GM18505 (cell line): ENCODE results near the gene USH2A.

ENCODE experiments used
- ATAC-seq: cut with Tn5 transposase; IDR thresholded peaks from one replicate; pipeline ENCODE4 v1.9.1; 2021; ENCODE audit not compliant: unreplicated experiment
- POLR2A ChIP-seq: IDR thresholded peaks from 4 replicates; pipeline ENCODE4 v1.6.1; 2011; ENCODE audit warnings: borderline replicate concordance; ENCODE audit not compliant: insufficient read depth, insufficient read length; ENCODE audit errors: extremely low read depth

The USH2A gene

DNA sequence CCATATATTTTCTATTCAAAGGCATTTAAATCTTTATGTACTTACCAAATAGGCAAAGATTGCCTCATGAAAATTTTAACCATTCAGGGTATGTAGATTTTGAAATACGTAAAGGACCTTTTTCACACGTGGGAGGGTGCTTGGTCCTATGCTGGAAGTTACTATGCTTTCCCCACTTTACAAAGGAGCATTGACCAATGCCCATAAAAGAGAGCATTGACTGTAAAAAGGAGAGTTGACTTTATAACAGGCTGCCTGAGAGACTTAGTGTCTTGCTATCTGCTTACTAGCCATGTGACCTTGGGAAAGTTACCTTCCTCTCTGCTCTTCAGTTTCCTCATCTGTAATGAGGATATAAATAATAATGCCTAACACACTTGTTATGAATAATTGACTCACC is 346.5 kb downstream of the USH2A start:
- ATAC-seq = no peak
- TF ChIP-seq POLR2A = no peak

DNA sequence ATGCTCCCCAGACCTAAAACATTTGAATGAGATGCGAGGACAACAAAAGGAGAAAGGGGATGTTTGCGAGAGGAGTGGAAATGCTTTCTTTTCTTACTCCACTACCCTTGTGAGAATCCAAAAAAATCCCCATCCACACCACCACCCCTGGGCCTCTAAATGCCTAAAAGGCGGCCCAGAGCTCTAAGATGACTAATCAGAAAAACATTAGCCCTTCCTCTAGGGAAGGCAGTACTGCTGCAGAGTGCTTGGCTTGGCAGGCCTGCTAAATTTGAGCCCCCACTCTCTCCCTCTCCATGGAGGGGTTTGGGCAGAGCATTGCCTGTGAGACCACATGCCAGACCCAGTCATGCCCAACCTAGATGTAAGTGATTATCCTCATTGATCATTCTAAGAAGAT is 347.9 kb downstream of the USH2A start:
- ATAC-seq = no peak
- TF ChIP-seq POLR2A = no peak

DNA sequence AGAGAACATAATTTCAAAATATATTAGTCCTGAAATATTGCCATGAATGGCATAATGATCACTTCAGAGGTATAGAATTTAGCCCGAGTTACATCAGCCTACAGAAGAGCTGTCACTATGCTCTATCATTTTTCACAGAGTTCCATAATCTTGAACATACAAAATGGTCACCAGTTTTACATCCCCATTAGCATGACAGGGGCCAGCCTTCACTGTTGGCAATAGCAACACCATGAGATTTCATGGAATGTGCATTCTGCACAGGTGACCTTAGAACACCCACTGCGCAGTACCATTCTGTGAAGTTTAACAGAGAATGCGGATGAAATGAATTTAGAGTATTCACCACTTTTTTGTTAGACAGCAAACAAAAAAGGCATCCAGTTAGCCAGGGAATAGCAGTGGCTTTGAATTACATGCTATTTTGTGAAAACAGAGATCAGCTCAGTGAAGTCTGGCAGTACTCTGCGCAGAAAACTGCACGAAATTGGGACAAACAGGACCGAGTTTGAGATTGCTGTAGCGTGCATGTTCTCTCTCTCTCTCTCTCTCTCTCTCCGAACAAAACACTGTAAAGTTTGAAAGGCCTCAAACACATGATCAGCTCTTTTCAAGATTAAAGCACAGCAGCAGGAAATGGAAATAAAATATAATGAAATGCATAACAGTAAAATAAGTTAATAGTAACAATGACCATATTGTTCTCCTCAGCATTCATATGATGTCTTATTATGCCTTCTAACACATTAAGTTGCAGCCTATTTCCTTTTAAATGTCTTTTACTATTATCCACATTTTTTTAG is 349.3 kb downstream of the USH2A start:
- TF ChIP-seq POLR2A = no peak
- ATAC-seq = no peak

DNA sequence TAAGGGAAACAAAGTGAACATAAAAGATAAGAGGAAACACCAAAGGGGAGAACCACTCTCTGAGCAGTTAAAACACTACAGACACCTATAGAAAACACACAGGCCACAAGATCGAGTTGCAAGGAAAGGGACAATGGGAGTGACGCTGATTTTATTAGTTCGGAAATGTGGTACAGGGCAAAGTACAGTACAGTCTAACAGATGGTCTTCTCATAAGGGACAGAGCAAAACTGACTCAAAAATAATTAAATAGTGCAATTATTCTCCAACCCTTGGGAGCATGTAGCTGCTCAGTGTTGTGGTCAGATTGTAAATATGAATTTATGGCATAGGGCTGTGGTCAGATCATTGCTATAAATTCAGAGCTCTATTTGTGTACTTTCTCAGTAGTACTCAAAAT is 352.0 kb downstream of the USH2A start:
- no peak for TF ChIP-seq POLR2A
- no peak for ATAC-seq

DNA sequence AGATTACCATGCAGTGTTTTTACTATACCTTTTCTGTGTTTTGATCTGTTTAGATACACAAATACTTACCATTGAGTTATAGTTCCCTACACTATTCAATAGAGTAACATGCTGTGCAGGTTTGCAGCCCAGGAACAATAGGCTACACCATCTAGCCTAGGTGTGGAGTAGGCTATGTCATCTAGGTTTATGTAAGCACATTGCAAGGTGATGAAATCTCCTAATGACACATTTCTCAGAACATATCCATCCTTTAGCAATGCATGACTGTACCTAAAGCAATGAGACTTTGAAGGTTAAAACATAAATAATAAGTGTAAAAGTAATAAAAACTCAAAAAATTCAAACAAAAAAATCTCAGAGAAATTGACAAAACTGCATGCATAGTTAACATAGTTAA is 358.6 kb downstream of the USH2A start:
- ATAC-seq = no peak
- TF ChIP-seq POLR2A = no peak

DNA sequence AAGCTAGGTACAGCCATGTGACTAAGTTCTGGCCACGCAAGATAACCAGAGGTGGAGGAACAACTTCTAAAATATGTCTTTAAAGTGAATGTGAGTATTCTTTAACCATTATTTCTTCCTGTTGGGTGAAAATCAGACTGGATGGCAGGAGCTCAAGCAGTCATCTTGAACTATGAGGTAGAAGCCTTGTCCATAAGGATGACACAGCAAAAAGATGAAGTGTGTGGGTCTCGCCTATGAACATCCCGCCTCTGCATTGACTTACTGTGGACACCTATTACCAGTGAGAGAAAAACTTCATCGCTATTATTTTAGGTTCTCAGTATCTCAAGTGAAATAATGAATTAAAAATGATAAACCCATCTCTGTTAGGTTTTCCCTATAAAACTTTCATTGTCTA is 365.3 kb downstream of the USH2A start:
- no peak for ATAC-seq

DNA sequence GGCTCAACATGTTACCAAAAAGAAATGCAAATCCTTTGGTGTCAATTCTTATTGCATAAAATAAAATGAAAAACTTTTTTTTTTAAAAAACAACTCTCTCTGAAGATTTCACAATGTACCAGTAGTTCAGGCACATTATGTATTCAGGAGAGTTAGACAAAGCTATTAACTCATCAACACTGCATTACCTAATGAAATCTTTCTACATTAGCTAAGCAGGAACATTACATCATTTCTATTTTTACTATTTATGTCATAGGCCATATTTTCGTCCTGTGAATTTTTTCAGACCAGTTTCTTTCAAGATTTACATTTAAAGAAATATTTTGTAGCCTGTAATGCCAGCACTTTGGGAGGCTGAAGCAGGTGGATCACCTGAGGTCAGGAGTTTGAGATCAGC is 366.2 kb downstream of the USH2A start:
- no peak for ATAC-seq
- TF ChIP-seq POLR2A = no peak

More for the DNA sequence above, 365.3 kb downstream of the USH2A start:
- no peak for TF ChIP-seq POLR2A

DNA sequence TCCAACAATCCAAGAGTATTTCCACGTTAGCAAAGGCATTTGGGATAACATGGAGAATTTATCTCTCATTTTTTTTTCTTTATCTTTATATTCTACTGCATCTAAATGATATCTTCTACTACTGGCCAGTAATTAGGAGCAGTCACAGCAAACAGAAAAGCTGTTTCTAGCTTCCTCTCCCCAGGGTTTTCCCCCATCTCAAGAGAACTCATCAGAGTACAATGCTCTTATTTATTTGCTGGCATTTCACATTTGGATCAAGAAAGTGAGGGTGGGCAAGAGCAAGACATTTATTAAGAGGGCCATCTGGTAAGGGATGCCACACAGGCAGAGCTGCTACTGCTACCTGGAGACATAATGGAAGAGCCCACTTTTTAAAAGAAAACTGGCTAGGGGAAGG is 368.2 kb downstream of the USH2A start:
- no peak for TF ChIP-seq POLR2A
- ATAC-seq = no peak

DNA sequence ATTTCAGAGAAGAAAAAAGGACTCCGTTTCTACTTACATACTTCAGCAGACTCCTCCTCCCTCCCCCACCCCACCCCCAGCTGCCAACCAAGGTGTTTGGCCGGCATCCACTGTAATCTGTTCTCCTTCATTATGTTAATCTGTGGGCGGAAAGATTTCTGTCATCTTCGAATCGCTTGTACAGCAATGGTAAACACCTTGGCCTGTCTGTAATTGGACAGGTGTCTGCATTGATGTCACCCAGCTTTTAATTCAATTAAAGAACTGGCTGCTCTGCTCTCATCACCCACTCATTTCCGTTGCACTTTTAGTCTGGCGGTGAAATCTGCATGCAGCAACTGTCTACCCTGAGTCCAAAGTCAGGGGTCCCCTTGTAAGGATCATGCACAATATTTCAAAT is 368.6 kb downstream of the USH2A start:
- no peak for ATAC-seq
- no peak for TF ChIP-seq POLR2A

DNA sequence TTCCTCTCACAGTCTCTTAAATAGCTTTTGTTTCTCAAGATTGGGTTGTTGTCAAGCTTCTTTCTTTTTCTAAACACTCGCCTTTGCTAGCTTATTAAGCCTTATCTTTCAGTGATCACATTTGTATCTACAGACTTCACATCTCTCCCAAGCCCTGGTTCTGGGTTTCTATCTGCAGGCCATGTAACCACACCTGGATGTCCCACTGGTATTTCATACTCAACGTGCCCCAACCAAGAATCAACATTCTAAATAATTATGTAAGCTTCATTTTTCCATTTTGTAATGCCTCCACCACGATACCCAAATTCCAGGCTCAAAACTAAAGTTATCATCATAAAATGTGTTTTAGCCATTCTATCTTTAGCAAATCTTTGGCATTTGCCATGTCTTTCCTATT is 372.2 kb downstream of the USH2A start:
- ATAC-seq = no peak
- no peak for TF ChIP-seq POLR2A

DNA sequence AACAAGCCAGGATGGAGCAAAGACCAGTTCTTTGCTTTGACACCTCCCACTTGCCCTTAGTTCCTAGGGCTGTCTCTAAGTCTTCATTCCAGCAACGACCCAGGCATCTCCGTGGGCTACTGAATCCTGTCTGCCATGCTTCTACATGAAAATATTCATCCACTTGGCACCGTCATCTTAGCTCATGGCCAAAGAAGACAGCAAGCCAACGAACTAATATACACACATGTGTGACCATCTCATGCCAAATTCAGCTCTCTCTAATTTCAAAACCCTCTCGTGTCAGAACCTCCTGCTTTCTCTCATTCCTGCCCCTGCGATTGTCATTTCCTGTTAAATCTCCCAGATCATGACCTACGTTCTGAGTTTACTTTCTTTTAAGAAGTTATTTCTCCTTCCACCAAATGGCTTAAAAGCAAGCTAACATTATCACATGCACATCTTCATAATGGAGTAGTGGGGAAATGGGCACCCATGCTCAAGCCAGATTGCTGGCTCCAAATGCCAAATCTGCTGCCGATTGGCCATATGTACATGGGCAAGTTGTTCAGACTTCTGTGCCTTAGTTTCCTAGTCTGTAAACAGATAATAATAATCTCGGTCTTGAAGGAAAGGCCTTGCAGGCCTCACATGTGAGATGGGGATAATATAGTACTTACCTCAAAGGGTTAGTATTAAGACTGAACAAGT is 373.4 kb downstream of the USH2A start:
- TF ChIP-seq POLR2A = no peak
- ATAC-seq = no peak

DNA sequence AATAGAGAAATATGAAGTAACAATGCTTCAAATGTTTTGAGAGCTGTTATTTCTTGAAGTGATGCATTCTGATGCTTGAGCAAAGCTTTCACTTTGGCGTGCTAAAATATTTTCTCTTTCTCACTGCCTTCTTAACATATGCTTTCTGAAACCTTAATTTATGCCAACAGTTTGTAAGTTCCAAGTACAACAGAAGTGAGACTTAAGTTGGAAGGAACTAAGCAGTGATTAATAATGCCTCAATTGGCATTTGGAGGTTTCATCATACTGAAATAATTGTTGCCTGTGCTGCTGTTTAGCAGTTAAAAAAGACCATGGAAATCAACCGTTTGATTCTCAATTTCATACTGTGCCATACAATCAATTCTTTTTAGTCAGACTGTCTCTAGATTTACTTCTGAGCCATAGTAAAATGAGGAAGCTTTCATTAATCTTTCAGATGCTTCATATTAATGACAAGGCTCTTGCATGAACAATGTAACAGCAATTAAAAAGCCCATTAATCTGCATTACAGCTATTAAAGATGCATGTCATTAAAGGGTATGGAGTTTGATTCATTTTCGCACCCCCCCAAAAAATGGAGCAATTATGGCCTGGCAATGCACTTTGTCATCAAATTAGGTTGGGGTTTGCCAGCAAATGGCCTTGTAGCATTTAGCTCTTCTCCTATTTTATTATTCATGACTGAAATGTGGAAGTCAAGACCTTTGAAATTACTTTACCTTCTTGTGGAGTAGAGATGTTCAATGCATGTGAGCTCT is 375.3 kb downstream of the USH2A start:
- no peak for ATAC-seq
- no peak for TF ChIP-seq POLR2A

DNA sequence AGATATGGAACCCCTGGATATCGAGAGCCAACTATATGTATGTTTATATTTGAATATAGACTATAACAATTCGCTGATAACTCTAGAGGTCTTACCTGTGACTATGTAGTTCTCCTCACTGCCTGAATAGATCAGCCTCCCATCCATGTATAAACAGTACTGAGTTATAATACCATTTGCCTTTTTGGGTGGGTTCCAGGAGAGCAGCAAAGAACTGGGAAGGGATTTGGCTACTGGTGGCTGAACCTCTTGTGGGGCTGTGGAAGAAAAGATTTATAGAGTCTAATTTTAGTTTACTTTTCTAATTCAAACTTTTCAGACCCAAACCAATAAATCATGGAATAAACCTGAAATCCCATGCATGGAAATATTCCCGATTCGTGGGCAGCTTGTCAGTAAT is 376.9 kb downstream of the USH2A start:
- TF ChIP-seq POLR2A = no peak
- no peak for ATAC-seq

DNA sequence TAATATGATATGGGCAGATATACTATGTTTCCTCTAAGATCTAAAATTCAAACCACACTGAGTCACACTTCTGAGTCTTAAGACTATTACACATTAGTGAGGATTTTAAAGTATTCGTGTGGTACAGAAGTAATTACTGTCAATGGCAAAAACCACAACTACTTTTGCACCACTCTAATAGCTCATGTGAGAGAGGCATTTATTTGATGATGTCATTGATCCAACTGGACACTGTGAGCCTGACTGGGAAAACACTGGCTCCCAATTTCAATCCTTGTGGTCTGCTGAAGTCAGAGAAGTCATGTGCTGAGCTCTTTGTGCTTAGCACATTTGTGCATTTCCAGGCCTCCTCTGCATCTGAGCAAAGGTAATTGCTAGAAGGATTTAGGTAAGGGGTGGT is 377.8 kb downstream of the USH2A start:
- no peak for TF ChIP-seq POLR2A

DNA sequence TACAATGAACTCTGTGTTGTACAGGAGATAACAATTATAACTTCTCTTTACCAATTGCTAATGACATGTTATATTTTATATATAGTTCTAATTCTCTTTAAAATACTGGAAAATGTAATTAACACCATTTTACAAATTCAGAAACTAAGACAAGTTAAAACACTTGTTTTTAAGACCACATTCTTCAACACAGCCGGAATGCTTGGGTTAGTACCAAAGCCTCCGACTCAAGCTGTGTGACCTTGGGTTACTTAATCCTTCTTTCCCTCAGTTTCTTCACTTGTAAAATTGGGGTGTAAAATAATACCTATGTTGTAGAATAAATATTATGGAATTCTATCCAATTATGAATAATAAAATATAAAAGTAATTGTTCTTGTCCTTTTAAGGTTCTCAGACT is 378.7 kb downstream of the USH2A start:
- no peak for TF ChIP-seq POLR2A
- ATAC-seq = no peak

More for the DNA sequence above, 377.8 kb downstream of the USH2A start:
- no peak for ATAC-seq

DNA sequence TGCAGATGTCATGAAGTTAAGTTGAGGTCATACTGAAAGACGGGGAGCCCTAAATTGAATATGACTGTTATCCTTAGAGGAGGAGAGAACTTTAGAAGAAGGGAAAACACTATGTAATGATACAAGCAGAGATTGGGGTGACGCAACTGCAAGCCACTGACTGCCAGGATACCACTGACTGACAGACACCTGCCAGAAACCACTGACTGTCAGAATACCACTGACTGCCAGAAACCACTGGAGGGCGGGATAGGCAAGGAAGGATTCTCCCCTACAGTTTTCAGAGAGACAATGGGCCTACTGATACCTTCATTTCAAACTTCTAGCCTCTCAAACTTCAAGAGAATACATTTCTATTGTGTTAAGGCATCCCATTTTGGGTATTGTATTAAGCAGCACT is 388.7 kb downstream of the USH2A start:
- no peak for ATAC-seq
- no peak for TF ChIP-seq POLR2A
